Measurements from ENCODE around the gene UBXN1.

The UBXN1 gene

GRCh38 chr11:62632492-62632891 is 46.4 kb downstream of the UBXN1 start:
- no peak for DNase-seq

DNA sequence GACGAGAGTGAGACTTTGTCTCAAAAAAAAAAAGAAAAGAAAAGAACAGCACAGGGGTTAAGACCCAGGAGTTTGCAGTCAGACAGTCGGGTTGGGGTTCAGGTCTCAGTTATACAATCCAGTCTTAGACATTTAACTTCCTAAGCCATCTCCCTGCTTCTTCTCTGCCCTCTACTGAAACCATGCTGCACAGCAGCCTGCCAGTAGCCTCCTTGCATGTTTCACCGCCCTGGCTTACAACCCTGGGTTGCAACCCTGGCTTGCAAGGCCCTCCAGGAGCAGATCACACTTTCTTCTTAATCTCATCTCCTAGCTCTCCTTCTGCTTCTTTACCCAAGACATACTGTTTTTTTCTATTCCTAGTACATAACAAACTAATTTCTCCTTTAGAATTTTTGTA is 51.2 kb downstream of the UBXN1 start:
- DNase-seq, result no peak

All from activated T-cell treated with anti-CD3 and anti-CD28 coated beads, Interleukin-2, amount 50 U/mL, for 48 hours (primary cell).